GM12801 (cell line): ENCODE results near the gene ITGA2.

ENCODE experiments used
- TF ChIP-seq, protein P1 (sequence below): IDR thresholded peaks from one replicate; pipeline ENCODE4 v1.5.1; 2011; ENCODE audit warnings: control low read depth; ENCODE audit not compliant: insufficient read length; ENCODE audit errors: extremely low read depth

ITGA2 gene

GRCh38 chr5:53087171-53087570 lies 98.0 kb downstream of the ITGA2 start:
- TF ChIP-seq, protein P1, sequence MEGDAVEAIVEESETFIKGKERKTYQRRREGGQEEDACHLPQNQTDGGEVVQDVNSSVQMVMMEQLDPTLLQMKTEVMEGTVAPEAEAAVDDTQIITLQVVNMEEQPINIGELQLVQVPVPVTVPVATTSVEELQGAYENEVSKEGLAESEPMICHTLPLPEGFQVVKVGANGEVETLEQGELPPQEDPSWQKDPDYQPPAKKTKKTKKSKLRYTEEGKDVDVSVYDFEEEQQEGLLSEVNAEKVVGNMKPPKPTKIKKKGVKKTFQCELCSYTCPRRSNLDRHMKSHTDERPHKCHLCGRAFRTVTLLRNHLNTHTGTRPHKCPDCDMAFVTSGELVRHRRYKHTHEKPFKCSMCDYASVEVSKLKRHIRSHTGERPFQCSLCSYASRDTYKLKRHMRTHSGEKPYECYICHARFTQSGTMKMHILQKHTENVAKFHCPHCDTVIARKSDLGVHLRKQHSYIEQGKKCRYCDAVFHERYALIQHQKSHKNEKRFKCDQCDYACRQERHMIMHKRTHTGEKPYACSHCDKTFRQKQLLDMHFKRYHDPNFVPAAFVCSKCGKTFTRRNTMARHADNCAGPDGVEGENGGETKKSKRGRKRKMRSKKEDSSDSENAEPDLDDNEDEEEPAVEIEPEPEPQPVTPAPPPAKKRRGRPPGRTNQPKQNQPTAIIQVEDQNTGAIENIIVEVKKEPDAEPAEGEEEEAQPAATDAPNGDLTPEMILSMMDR = no peak

DNA sequence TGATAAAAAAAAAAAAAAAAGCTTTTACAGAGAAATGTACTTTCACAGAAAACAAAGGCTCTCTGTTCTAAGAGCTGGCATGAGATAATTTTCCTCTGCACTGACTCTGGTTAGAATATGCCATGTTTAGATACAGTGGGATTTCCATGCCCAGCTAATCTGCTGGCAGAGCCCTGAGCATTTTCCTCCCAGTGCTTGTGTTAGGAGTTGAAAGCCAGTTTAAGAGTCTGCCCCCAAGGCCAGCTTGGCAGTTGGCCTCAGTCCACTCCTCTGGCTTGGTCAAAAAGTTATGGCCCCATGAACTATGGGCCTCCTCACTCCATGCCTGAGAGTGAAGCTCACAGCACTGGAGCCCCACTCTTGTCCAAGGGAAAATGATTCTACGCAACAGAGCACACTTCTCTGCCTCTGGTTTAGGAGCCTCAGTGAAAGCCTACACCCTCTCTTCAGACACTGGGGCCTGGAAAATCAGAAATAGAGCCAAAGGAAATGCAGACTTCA lies 98.5 kb downstream of the ITGA2 start:
- TF ChIP-seq, protein P1 = no peak

DNA sequence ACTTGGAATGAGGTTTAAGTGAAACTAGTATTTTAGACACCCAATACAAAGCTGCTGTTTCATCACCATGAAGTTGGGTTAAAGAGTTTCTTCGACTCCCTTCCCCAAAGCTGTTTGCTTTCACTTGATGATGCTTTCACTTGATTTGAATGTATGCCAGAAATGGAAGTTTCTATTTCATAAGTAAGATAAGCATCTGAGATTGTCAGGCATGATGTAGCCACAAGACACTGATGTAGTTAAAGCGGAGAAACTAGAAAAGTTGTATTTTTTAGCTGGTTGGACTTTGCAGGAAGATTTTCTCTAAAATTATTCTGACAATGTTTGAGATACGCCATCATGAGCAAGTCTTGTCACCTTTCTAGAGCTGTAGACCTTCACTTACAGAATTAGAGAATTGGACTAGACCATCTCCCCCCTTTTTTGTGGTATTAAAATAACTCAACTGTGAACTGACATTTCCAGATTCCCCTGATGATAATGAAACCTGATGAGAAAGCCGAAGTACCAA lies 100.4 kb downstream of the ITGA2 start:
- TF ChIP-seq, protein P1 = no peak

- TF ChIP-seq, protein P1 = no peak
Measured at GRCh38 chr5:53090229-53090628, 101.1 kb downstream of the ITGA2 start.

DNA sequence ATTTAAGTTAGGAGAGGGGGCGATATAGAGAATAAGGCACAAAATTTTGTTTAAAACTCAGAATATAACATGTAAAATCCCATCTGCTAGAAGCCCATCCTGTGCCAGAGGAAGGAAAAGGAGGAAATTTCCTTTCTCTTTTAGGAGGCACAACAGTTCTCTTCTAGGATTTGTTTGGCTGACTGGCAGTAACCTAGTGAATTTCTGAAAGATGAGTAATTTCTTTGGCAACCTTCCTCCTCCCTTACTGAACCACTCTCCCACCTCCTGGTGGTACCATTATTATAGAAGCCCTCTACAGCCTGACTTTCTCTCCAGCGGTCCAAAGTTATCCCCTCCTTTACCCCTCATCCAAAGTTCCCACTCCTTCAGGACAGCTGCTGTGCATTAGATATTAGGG lies 102.1 kb downstream of the ITGA2 start:
- TF ChIP-seq, protein P1 = no peak

DNA sequence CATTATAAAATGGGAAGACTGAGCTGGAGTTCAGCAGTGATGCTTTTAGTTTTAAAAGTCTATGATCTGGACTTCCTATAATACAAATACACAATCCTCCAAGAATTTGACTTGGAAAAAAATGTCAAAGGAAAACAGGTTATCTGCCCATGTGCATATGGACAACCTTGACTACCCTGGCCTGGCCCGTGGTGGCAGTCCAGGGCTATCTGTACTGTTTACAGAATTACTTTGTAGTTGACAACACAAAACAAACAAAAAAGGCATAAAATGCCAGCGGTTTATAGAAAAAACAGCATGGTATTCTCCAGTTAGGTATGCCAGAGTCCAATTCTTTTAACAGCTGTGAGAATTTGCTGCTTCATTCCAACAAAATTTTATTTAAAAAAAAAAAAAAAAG lies 103.1 kb downstream of the ITGA2 start:
- TF ChIP-seq, protein P1 = no peak

DNA sequence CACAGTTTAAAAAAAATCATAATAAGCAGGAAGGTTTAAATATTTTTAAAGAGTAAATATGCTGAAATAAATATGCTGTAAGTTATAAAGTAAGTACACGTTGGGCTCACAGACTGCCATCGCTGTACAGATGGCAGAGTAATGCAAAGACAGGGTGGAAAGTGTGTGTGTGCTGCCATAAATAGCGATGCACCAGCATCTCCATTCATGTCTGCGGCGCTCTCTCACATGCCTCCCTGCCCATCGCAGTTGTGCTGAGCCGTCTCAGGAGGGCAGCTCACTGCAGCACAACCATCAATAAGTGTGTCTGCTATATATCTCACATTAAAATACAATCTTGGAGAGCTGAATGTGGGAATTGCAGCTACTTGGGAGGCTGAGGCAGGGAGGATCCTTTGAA lies 106.1 kb downstream of the ITGA2 start:
- TF ChIP-seq, protein P1 = no peak
